ENCODE results near the gene SCRN2. TPM values are rescaled to one million over a fixed set of nuclear protein-coding genes. Genes with fewer than 3 reads are reported as not detected.
A peak's percentile ranks its signal among the peaks of the same experiment; 100 is the strongest.

SCRN2 gene
- total RNA-seq, 2 experiments from 2014 or later = 24.1 to 24.8 TPM

DNA sequence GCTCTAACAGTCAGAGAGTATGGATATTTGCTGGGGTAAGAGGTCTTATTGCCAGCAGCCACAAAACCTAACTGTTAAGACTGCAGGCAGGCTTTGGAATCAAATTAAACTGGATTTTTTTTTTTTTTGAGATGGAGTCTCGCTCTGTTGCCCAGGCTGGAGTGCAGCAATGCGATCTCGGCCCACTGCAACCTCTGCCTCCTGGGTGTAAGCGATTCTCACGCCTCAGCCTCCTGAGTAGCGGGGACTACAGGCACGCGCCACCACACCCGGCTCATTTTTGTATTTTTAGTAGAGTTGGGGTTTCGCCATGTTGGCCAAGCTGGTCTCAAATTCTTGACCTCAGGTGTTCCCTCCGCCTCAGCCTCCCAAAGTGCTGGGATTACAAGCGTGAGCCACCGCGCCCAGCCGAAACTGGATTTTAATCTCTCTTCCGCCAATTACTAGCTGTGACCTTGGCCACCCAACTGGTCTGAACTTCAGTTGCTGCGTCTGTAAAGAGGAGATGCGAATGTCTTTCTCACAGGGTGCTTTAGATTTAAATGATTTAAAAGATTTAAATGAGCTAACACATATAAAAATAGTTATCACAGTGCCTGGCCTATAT lies 10.6 kb downstream of the SCRN2 start:
- no peaks in the 10 kb centered on the region for H3K27me3 Mint-ChIP-seq (ENCODE audit: low read depth)
- H3K27ac Mint-ChIP-seq = peak overlapping the region; percentile 92
- ChIA-PET CTCF (interaction anchor here (1.0 to 2.4 kb wide), 10 partner anchors 9 to 120 kb away, joined by 3 to 15 read pairs (median 6); partner anchors contain the start of genes OSBPL7, PNPO and SCRN2), POLR2A (interaction anchor here (0.6 to 2.5 kb wide), 8 partner anchors 7 to 176 kb away, joined by 3 to 25 read pairs (median 8); partner anchors contain the start of genes OSBPL7, PNPO, SCRN2 and SP2)
- H3K9me3 Mint-ChIP-seq (ENCODE audit: insufficient read depth) = no peaks in the 10 kb centered on the region
- DNase-seq (no peak), ATAC-seq (no peak)
- peaks cover 47% of the 10 kb centered on the region for H3K4me1 Mint-ChIP-seq (ENCODE audit: low read depth)
- peaks cover 26% of the 10 kb centered on the region for H3K36me3 Mint-ChIP-seq (ENCODE audit: low read depth)
- H3K4me3 Mint-ChIP-seq = peak overlapping the region; percentile 84

DNA sequence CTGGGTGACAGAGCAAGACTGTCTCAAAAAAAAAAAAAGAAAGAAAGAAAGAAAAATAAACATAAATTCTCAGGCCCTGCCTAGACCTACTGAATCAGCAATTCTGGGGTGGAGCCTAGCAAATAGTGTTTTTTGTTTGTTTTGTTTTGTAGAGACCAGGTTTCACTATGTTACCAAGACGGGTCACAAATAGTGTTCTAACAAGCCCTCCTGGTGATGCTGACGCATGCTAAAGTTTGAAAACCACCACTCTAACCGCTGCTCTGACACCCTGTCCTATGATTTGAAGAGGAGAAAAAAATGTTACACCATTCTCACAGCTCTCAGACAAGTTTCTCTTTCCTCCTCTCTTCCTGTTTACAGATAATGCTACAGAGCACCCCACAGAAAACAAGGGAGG lies 11.2 kb downstream of the SCRN2 start:
- Mint-ChIP-seq H3K4me3 (peak overlapping the region; percentile 84), H3K27me3 (ENCODE audit: low read depth) (no peaks in the 10 kb centered on the region), H3K4me1 (ENCODE audit: low read depth) (peaks cover 41% of the 10 kb centered on the region), H3K36me3 (ENCODE audit: low read depth) (peaks cover 29% of the 10 kb centered on the region), H3K27ac (peak overlapping the region; percentile 92), H3K9me3 (ENCODE audit: insufficient read depth) (no peaks in the 10 kb centered on the region)
- CTCF ChIA-PET = interaction anchor here (0.9 to 2.4 kb wide), 3 partner anchors 8 to 166 kb away, joined by 3 to 15 read pairs (median 4); partner anchors contain the start of gene OSBPL7
- DNase-seq = peak; percentile 68
- ATAC-seq = peak; percentile 62
- POLR2A ChIA-PET = interaction anchor here (1.9 to 2.5 kb wide), 3 partner anchors 8 to 66 kb away, joined by 16 to 25 read pairs (median 19); partner anchors contain the start of genes OSBPL7, SCRN2 and SP2

DNA sequence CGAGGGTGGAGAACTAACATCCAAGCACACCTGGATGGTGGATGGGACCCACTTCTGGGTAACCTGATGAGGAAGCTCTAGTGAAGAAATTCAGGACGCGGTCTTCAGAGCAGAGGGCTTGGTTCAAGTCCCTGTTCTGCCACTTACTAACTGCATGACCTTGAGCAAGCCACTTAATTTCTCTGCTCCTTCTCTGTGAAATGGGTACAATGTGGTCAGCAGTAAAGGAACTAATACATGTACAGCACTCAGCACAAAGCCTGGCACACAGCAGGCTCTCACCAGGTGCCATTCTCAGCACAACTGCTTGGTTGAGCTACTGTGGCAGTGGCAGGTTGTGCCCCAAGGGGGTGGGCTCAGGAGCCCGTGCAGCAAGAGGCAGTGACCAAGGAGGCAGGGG lies 17.6 kb downstream of the SCRN2 start:
- Mint-ChIP-seq H3K9me3 (ENCODE audit: insufficient read depth) (no peaks in the 10 kb centered on the region), H3K4me3 (no peak overlapping the region), H3K27ac (no peak overlapping the region), H3K36me3 (ENCODE audit: low read depth) (peaks cover 44% of the 10 kb centered on the region), H3K4me1 (ENCODE audit: low read depth) (peaks cover 31% of the 10 kb centered on the region), H3K27me3 (ENCODE audit: low read depth) (no peaks in the 10 kb centered on the region)
- DNase-seq (no peak), ATAC-seq (no peak)
- ChIA-PET CTCF (interaction anchor here (1.1 kb wide), 1 partner anchor 48 kb away, joined by 3 read pairs; no protein-coding TSS in a partner anchor), POLR2A (interaction anchor here (1.1 kb wide), 1 partner anchor 8 kb away, joined by 5 read pairs; the partner anchor contains the start of genes LRRC46 and MRPL10)

DNA sequence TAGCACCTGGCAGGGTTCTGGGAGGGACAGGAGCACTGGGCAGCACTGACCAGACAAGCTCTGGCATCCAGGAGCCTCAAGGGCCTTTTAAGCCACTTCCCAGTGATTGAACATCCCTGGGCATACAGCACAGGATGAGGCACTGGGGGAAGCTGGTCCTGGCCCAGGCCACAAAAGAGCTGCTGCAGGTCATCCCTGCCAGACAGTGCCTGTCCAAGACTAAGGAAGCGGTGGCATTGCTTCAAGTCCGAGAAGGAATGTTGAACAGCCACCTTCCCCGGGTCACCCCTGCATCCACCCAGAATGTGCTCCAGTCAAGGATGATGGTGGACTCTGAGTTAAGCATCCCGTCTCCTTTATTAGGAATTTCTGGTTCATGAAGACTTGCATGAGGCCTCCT lies 18.3 kb downstream of the SCRN2 start:
- ChIA-PET POLR2A (interaction anchor here (0.5 to 1.1 kb wide), 2 partner anchors 8 to 73 kb away, joined by 3 to 5 read pairs; partner anchors contain the start of genes LRRC46 and MRPL10), CTCF (interaction anchor here (1.1 to 1.7 kb wide), 3 partner anchors 8 to 127 kb away, joined by 3 to 15 read pairs (median 4); partner anchors contain the start of genes LRRC46 and MRPL10)
- H3K4me3 Mint-ChIP-seq = peak overlapping the region; percentile 5
- no peaks in the 10 kb centered on the region for H3K9me3 Mint-ChIP-seq (ENCODE audit: insufficient read depth)
- DNase-seq (no peak), ATAC-seq (no peak)
- H3K27ac Mint-ChIP-seq = peak overlapping the region; percentile 39
- H3K4me1 Mint-ChIP-seq (ENCODE audit: low read depth) = peaks cover 26% of the 10 kb centered on the region
- no peaks in the 10 kb centered on the region for H3K27me3 Mint-ChIP-seq (ENCODE audit: low read depth)
- peaks cover 39% of the 10 kb centered on the region for H3K36me3 Mint-ChIP-seq (ENCODE audit: low read depth)

DNA sequence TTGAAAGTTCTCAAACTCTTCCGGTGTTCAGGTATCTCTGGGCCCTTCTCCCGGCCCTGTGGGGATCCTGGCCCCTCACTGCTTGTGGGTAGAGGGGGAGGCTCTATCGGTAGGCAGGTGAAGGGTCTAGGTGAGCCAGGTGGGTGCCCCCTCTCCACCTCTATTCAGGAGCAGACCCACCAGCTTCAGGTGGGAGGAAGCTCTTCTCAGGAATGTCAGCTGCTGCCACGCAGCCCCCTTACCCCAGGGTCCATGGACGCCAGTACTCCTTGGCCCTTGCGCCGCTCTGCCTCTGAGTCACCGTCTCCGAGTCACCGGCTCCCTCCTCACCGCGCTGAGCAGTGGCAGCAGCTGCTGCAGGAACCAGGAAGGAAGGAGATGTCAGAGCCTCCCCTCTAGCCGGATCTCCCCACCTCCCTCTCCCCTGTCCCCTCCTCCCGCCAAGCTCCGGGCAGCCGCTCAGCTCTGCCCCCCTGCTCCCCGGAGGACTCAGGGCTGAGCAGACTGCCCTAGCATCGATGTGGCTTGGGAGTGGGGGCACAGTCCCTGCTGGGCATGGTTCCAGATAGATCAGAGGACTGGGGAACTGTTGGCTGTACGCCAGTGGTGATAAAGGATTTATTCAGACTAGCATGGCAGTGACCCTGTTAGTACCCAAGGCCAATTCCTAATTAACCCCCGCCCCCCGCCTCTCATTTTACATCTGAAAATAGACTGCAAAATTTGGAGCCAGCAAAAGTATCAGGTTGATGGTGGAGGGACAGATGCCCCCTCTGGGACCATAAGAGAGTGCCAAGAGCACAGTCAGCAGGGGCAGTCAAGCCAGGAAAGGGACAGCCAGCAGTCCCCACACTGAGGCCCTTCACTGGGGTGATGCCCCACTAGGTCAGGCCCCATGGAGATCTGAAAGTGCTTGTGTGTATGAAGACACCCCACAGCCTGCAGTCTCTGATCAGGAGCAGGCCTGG lies 19.4 kb downstream of the SCRN2 start, which contains the start of gene OSBPL7:
Gene OSBPL7 (minus strand): TSS at position 371 of the 968 bp plus-strand sequence. CDS start 1,516 bp downstream, outside the sequence.
- Mint-ChIP-seq H3K4me1 (ENCODE audit: low read depth) (peaks cover 26% of the 10 kb centered on the region), H3K9me3 (ENCODE audit: insufficient read depth) (no peaks in the 10 kb centered on the region), H3K27ac (peak within 1 kb of the TSS; percentile 91), H3K27me3 (ENCODE audit: low read depth) (no peaks in the 10 kb centered on the region), H3K4me3 (peak within 1 kb of the TSS; percentile 99), H3K36me3 (ENCODE audit: low read depth) (peaks cover 40% of the 10 kb centered on the region)
- ChIA-PET POLR2A (interaction anchor here (0.9 to 1.8 kb wide), 3 partner anchors 9 to 74 kb away, joined by 3 to 16 read pairs (median 4); partner anchors contain the start of genes LRRC46 and MRPL10), CTCF (interaction anchor here (0.7 to 2.4 kb wide), 9 partner anchors 9 to 157 kb away, joined by 3 to 15 read pairs (median 3); partner anchors contain the start of genes LRRC46, MRPL10 and SCRN2)
- peak; percentile 85 for DNase-seq
- ATAC-seq = peak; percentile 98

DNA sequence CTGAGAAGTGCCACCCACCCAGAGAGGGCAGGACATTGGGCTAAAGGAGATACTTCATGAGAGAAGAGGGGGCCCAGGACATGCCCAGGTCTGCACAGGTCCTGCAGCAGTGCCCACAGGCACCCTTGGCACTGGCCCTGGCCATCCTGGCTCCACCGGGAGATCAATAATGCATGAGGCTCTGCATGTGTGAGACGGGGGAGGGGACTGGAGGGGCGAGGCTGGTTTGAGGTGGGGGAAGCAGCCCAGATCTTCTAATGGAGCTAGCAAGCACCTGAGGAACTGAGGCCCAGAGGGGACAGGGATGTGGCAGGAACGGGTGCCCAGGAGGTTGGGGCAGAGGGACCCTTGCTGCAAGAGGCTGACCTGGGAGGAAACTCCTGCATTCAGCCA lies 20.0 kb downstream of the SCRN2 start:
- H3K36me3 Mint-ChIP-seq (ENCODE audit: low read depth) = peaks cover 35% of the 10 kb centered on the region
- no peaks in the 10 kb centered on the region for H3K9me3 Mint-ChIP-seq (ENCODE audit: insufficient read depth)
- ATAC-seq (peak; percentile 2), DNase-seq (no peak)
- CTCF ChIA-PET = interaction anchor here (0.7 to 2.4 kb wide), 6 partner anchors 10 to 156 kb away, joined by 3 to 15 read pairs (median 3); partner anchors contain the start of genes LRRC46, MRPL10 and SCRN2
- H3K4me1 Mint-ChIP-seq (ENCODE audit: low read depth) = peaks cover 26% of the 10 kb centered on the region
- POLR2A ChIA-PET = interaction anchor here (0.9 to 1.8 kb wide), 3 partner anchors 10 to 74 kb away, joined by 3 to 16 read pairs (median 4); partner anchors contain the start of genes LRRC46 and MRPL10
- no peaks in the 10 kb centered on the region for H3K27me3 Mint-ChIP-seq (ENCODE audit: low read depth)
- H3K27ac Mint-ChIP-seq = peak overlapping the region; percentile 91
- peak overlapping the region; percentile 99 for H3K4me3 Mint-ChIP-seq

DNA sequence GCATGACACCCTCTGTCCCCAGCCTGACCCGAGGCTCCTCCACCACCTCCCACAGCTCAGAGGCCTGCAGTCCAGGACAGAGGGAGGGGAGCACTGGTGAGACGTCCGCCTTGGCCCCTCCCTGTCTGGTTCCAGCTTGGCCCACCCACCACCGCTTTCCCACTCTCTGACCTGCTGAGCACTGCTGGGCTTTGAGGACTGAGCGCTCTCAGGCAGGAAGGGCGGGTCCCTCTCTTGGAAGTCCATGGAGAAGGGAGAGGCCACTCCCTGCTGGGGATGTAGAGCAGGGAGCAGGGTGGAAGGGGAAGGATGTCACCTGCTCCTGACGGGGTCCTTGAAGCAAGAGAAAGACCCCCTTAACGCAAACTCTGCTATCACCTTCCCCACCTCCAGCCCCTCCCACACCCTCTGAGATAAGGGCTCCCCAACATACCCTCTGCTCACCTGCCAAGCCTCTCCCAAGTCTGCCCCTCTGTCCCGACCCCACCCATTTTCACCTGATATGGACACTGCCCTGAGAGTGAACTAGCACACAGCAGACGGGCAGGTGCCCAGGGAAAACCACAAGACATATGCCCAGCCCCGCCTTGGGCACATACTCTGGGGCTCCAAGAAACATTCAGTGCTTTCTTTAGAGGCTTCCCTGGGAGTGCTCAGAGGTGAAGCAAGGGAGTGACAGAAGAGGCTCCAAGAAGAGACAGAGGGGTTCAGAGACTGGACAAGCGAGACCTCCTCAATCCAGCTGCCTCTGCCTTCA lies 20.9 kb downstream of the SCRN2 start:
- no peak for ATAC-seq

DNA sequence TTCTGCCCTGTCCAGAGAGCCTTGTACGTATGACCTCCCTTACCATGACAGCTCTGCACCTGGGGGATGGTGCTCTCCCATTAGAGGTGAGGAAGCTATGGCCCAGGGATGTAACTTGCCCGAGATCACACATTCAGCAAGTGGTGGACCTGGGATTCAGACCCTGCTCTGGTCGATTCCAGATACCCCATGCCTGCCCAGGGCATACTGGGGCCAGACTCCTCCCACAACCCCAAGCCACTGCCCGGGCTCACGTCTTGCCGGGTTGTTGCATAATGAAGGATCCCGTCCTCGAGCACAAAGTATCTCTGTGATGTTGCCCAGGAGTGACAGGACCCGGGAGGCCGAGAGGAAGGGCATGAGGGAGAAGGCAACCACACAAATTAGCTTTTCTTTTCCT lies 21.6 kb downstream of the SCRN2 start:
- Mint-ChIP-seq H3K4me3 (no peak overlapping the region), H3K9me3 (ENCODE audit: insufficient read depth) (no peaks in the 10 kb centered on the region), H3K36me3 (ENCODE audit: low read depth) (peaks cover 38% of the 10 kb centered on the region), H3K27ac (no peak overlapping the region), H3K4me1 (ENCODE audit: low read depth) (peaks cover 26% of the 10 kb centered on the region), H3K27me3 (ENCODE audit: low read depth) (no peaks in the 10 kb centered on the region)
- ChIA-PET POLR2A (interaction anchor here (2.4 kb wide), 1 partner anchor 12 kb away, joined by 6 read pairs; the partner anchor contains the start of genes LRRC46 and MRPL10), CTCF (no interaction called here)
- no peak for ATAC-seq
- DNase-seq = no peak

More for the DNA sequence above, 20.9 kb downstream of the SCRN2 start:
- no peak for DNase-seq
- Mint-ChIP-seq H3K27ac (peak overlapping the region; percentile 91), H3K4me3 (peak overlapping the region; percentile 99), H3K27me3 (ENCODE audit: low read depth) (no peaks in the 10 kb centered on the region), H3K36me3 (ENCODE audit: low read depth) (peaks cover 37% of the 10 kb centered on the region), H3K9me3 (ENCODE audit: insufficient read depth) (no peaks in the 10 kb centered on the region), H3K4me1 (ENCODE audit: low read depth) (peaks cover 26% of the 10 kb centered on the region)
- ChIA-PET CTCF (interaction anchor here (2.4 kb wide), 1 partner anchor 155 kb away, joined by 8 read pairs; no protein-coding TSS in a partner anchor), POLR2A (no interaction called here)

DNA sequence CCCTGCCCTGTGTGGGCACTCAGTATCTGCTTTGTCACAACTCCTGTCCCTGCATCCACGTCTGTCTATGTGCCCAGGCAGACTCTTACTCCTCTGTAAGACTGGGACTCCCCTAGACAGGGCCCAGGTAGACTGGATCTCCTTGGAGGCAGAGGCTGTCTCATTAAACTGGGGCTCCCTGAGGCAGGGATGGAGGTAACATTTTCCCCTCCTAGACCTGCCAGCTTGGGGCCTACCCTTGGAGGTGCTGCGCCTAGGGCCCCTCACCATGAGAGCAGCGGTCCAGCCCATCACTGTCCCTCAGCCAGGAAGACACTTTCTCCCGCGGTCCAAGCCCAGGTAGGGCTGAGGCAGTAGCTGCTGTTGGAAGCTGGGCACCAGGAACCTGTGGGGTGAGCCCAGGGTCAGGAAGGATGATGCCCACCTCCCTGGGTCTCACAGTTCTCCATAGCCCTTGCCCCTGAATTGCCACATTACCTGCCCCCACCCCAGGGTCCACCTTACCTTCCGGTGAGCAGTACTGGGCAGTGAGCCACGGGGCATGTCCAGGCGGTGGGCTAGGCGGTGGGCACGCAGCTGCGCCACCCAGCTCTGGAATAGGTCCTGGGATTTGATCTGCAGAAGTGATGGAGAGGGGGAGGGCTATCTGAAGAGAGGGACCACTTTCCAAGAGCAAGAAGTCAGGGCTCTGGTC lies 22.9 kb downstream of the SCRN2 start:
- DNase-seq (no peak), ATAC-seq (no peak)
- ChIA-PET CTCF (no interaction called here), POLR2A (interaction anchor here (0.9 to 2.4 kb wide), 2 partner anchors 13 to 125 kb away, joined by 3 to 6 read pairs; partner anchors contain the start of genes LRRC46 and MRPL10)
- H3K9me3 Mint-ChIP-seq (ENCODE audit: insufficient read depth) = no peaks in the 10 kb centered on the region
- no peaks in the 10 kb centered on the region for H3K27me3 Mint-ChIP-seq (ENCODE audit: low read depth)
- H3K27ac Mint-ChIP-seq = peak overlapping the region; percentile 55
- H3K4me3 Mint-ChIP-seq = no peak overlapping the region
- peaks cover 26% of the 10 kb centered on the region for H3K4me1 Mint-ChIP-seq (ENCODE audit: low read depth)
- H3K36me3 Mint-ChIP-seq (ENCODE audit: low read depth) = peaks cover 29% of the 10 kb centered on the region

DNA sequence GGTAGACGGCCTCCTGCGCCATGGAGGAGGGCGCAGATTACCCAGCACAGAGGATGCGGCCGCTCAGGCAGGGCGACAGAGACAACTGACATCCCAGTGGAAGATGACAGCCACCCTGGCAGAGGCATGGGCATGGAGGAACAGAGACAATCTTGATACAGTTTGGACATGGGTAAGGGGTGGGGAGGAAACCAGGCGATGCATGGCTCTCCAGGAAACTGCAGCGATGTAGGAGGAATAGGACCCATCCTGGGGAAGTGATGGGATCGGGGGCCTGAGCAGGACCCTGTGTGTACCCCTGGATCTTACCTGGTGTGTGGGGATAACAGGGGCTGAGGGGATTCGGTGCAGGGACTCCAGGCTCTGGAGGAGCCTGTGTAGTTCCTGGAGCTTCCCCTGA lies 24.1 kb downstream of the SCRN2 start:
- peaks cover 19% of the 10 kb centered on the region for H3K4me1 Mint-ChIP-seq (ENCODE audit: low read depth)
- no peak overlapping the region for H3K4me3 Mint-ChIP-seq
- no peaks in the 10 kb centered on the region for H3K27me3 Mint-ChIP-seq (ENCODE audit: low read depth)
- H3K27ac Mint-ChIP-seq = no peak overlapping the region
- no peaks in the 10 kb centered on the region for H3K9me3 Mint-ChIP-seq (ENCODE audit: insufficient read depth)
- no peak for DNase-seq
- CTCF ChIA-PET = no interaction called here
- POLR2A ChIA-PET = interaction anchor here (0.6 to 2.4 kb wide), 2 partner anchors 15 to 399 kb away, joined by 3 to 6 read pairs; partner anchors contain the start of genes LRRC46 and MRPL10
- H3K36me3 Mint-ChIP-seq (ENCODE audit: low read depth) = peaks cover 35% of the 10 kb centered on the region
- no peak for ATAC-seq
